Fibroblast of peridontal ligament (primary cell): ENCODE measurements around the gene HOXB1.
A peak's percentile ranks its signal among the peaks of the same experiment; 100 is the strongest.
"Not testable (repeated sequence)": the region's sequence is repeated elsewhere in the genome, so short reads cannot be mapped to it uniquely, and the experiment has no call there.

Experiments used
- DNase-seq: peaks from one replicate; pipeline ENCODE4 v3.0.0-alpha.2; 2010; ENCODE audit errors: extremely low read depth

Gene HOXB1

DNA sequence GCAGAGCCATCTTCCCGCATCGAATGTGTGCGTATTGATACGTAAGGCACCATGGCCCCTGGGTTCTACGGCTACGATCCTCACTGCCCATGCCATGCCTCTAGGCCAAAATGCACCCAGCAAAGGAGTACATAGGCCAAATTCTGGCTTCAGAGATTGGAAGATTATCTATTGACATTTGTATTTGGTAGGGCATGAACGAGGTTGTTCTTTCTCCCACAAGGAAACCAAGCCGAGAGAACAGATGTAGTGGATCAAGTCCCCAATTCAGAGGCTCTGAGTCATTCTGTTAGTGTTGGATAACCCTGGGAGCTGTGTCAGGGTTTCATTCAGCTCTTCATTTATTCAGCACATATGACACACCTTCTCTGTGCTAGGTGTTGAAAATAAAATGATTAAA is 36.5 kb downstream of the HOXB1 start:
- DNase-seq, result peak; percentile 34

DNA sequence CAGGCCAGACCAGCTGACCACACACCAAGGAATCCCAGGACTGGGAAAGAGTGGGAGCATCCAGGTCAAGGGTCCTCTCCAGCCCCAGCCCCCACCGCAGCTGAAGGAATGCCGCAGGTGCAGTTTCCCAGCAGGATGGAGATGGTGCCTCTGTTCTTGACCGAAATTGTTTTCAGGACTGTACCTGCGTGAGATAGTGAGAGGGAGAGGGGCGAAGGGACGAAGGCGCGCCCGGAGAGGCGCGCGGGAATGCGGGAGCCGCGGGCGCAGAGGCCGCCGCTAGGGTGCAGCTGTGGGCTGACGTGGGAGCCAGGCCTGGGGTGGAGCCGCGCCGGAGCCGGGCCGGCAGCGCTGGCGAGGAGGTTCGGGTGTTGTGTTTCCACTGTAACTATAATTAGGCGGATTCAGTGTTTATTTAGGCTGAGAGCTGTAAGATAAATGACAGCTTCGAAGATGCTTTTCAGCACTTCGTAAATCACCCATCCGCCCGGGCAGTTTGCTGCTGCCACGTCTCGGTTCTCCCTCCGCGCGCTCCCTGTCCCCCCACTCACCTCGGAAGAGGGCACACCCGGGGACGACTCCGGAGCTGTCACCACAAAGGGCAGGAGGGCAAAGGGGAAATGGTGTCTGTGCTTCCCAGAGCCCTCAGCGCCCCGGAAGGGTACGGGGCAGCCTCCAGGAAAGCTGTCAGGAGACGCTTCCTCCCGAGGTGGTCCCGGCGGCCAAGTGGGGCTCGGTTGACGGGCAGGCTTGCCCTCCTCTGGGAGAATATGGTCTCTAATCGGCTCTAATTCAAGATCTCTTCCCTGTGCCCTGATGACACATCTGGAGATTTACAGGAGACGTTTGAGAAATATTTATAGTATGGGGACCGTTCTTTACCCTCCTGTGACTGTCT is 38.2 kb downstream of the HOXB1 start:
- DNase-seq, result peak; percentile 43

DNA sequence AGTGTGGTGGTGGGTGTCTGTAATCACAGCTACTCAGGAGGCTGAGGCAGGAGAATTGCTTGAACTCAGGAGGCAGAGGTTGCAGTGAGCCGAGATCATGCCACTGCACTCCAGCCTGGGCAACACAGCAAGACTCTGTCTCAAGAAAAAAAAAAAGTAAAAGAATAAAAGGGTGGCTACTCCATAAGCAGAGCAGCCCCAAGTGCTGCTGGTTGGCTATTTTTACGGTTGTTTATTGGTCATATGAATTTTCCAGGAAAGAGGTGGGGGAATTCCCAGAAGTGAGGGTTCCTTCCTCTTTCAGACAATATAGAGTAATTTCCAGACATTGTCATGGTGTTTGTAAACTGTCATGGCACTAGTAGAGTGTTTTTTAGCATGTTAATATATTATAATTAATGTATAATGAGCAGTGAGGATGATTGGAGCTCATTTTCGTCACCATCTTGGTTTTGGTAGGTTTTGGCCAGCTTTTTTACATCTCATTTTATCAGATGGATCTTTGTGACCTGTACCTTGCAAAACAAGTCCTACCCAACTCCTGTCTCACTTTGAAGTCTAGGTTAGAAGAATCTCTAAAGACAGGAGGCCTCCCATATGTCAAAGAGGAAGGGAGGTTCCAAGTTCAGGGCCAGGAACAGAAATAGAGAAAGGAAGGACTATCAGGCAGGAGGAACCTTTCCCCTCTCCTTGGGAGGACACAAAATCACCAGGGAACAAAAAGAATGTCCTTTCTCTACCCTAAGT is 39.1 kb downstream of the HOXB1 start:
- no peak for DNase-seq

DNA sequence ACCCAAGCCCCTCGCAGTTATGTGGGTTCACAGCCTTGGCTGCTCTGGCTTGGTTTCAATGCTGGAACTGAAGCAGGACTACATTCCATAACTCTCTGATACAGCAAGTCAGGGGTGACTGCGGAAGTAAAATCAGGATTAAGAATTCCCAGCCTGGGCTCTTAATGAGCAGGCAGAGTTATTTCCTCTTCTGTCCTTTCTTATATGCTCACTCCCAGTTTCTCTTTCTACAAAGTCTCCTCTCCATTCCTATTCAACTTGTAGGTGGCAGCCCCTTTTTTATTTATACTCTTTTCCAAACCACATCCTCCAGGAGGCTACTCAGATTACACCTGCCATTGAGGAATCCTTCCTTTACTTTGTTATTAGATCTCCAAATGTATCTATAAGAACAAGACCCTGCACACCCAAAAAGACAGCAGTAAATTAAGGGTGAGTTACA is 40.3 kb downstream of the HOXB1 start:
- DNase-seq, result no peak

DNA sequence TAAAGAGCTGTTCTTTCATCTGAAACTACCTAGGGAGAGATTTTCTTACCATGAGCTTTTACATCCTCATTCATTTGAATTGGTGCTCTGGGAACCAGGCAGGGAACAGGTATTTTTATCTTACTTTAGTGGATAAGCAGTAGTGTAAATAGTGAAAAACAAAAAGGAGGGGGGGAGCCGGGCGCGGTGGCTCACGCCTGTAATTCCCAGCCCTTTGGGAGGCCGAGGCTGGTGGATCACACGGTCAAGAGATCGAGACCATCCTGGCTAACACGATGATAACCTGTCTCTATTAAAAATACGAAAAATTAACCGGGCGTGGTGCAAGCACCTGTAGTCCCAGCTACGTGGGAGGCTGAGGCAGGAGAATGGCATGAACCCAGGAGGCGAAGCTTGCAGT is 41.0 kb downstream of the HOXB1 start:
- no peak for DNase-seq

DNA sequence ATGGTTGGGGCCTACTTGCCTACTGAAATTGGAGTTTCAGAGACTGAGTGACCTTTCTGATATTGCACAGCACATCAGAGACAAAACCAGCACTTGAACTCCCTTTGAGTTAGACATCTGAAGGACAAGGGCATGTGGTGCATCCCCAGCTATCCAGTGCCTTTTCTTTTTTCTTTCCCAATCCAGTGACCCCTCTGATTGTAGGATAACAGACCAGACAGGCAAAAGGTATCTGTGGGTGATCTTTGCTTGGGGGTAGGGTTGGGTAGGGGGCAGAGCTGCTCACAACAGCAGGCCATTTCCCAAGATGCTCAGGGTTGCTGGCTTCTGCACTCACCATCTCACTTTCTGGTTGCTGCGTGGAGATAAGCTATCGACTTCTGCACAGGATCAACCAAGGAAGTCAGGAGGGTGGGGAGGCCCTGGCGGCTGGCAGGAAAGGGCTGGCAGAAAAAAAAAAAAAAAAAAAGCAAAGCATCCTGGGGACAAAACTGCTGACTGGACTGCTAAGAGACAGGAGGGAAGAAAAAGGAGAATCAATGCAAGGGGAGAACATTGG is 42.2 kb downstream of the HOXB1 start:
- DNase-seq, result no peak

DNA sequence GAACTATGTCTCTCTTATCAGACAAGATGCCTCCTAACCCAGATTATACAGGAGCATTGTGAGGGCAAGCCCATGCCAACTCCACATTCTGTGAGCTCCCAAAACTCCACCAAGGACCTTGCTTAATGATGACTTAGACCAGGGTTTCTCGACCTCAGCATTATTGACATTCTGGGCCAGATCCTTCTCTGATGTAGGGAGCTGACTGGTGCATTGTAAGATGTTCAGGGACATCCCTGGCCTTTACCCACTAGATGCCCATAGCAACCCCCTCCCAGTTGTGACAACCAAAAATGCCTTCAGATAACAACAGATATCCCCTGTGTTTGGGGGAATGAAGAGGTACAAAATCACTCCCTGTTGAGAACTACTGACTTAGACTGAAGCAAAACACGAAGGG is 43.6 kb downstream of the HOXB1 start:
- no peak for DNase-seq

DNA sequence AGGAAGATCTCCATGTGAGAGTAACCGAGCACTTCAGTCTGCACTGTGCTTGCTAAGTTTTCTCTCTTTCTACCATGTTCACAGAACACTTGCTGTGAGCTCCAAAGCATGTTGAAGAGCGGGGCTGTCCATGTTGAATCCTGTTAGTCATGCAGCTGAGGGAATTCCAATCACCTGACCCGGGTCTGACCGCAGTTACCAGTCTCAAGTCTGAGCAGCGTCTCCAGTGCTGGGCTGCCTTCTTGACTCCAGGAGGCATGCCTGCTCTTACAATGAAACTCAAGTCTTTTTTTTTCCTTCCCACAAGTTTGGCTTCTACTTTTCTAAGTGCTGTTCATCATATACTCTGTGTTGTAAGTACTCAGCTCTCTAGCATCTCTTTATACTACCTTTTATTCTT is 44.3 kb downstream of the HOXB1 start:
- peak; percentile 91 for DNase-seq

DNA sequence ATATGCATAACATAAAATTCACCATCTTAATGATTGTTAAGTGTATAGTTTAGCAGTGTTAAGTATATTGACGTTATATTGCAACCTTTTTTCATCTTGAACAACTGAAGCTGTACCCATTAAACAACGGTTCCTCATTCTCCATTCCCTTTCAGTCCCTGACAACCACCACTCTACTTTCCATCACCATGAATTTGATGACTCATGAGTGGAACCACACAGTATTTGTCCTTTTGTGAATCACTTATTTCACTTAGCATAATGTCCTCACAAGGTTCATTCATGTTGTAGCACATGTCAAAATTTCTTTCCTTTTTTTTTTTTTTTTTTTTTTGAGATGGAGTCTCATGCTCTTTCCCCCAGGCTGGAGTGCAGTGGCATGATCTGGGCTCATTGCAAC is 46.0 kb downstream of the HOXB1 start:
- peak; percentile 38 for DNase-seq

DNA sequence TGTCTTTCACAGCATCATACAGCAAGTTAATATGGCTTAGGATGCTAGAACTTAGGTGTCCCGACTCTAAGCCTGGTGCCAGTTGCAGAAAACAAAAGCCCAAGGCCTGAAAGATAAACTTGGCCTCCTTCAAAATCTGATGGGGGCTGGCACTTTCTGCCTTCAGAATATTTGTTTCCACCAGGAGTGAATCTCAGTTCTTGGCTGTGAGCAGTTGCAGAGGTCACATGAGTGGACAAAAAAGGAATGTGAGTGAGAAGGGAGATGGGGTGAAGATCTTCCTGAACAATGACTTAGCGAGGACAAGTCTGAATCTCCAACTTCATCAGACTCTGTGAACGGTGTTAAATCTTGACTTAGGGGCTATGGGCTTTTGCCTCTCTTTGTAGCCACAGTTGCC is 46.6 kb downstream of the HOXB1 start:
- DNase-seq, result no peak

DNA sequence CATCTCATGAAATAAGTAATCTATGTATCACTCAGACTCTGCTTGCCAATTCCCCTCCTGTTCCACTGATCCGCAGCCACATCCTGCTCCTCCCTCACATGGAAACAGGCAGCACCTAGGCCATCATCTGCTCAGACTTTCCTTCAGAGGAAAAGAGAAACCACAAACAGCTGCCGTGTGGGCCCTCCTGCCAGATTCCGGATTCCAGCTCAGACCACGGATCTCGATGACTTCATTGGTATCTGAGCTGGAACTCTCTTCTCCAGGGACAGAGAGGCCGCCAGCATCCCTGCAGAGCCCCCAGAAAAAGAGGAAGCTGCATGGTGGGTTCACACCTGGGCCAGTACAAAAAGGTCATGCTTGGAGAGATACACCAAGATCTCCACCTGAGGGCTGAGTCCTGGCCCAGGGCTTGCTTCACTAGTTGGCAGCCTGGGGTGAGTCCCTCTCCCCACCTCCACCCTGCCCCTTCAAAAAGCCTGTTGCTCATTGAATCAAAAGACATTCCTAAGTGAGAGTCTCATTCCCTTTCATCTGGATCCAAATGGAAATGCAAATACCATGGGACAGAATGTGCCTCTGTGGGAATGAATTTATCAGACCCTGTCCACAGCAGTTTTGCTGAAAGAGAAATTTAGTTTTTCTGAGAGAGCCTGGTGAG is 47.2 kb downstream of the HOXB1 start:
- peak; percentile 94 for DNase-seq

DNA sequence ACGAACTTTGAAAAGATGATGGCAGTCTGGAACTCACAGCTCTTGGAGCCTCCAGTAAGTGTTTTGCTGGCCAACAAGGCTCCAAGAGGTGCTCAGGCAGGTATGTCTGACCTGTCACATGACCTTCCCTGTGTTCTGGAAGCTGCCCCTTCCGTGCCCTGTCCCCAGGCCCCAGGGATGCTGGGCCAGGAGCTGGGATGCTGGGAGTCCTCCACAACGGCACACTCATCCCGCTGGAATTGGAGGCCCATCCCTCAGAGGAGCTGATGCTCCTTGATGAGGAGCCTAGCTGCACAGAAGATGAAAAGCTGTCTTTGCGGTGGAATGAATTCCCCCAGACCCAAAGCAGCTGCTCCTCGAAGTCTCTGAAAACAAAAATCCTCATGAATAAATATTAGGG is 47.8 kb downstream of the HOXB1 start:
- DNase-seq, result no peak

DNA sequence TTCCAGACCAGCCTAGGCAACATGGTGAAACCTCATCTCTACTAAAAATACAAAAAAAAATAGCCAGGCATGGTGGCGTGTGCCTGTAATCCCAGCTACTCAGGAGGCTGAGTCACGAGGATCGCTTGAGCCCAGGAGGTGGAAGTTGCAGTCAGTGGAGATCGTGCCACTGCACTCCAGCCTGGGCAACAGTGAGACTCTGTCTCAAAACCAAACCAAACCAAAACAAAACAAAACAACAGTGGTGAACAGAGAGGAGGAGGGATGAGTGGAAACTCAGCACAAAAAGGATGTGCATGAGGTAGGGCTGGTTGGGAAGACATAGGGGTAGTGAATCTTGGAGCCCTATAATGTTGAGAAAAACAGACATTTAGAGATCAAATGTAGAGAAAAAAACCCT is 48.5 kb downstream of the HOXB1 start:
- DNase-seq, result not testable (repeated sequence)

DNA sequence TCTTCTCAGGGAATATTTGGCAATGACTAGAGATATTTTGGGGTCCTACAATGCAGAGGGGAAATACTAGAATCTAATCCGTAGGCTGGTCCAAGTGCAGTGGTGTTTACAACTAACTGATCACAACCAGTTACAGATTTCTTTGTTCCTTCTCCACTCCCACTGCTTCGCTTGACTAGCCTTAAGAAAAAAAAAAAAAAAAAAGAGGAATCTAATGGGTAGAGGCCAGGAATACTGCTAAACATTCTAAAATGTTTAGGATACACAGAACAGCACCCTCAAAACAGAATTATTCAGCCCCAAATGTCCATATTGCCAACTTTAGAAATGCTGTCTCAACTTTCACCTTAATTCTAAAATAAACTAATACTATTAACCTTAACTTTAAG is 51.8 kb downstream of the HOXB1 start:
- no peak for DNase-seq
